ENCODE results near the gene GIMAP7.
"Not testable (repeated sequence)": the region's sequence is repeated elsewhere in the genome, so short reads cannot be mapped to it uniquely, and the experiment has no call there.

GIMAP7 gene

DNA sequence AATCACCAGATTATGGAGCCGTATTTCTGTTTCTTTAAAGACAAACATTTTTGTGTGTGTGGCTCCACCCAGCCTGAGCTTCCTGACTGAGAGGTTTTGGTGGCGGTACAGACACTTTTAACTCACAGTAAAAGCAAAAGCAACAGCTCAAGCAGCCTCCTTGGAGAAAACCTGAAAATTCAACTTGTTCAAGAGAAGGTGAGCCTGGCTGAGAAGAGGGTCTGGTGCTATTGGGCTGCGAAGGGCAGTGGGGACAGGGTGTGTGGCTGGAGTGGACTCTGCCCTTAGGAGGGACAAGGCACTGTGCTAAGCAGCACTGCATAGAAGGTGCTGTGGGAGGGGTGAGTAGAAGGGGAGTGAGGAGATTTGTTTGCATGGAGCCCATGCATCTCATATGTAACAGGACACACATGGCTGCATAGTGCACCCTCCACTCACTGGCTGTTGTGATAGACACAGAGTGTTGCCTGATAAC, at the start of gene GIMAP7:
Gene GIMAP7, plus strand, starts transcription at position 125 of the 475 bp plus-strand sequence. CDS start 5,103 bp downstream, outside the sequence.
- no peak for DNase-seq (ENCODE audit: low read depth)

- DNase-seq (ENCODE audit: low read depth): no peak
Measured at GRCh38 chr7:150464962-150465361, 49.7 kb upstream of the GIMAP7 start.

- DNase-seq (ENCODE audit: low read depth): no peak
Measured at GRCh38 chr7:150465414-150465813, 49.3 kb upstream of the GIMAP7 start.

DNA sequence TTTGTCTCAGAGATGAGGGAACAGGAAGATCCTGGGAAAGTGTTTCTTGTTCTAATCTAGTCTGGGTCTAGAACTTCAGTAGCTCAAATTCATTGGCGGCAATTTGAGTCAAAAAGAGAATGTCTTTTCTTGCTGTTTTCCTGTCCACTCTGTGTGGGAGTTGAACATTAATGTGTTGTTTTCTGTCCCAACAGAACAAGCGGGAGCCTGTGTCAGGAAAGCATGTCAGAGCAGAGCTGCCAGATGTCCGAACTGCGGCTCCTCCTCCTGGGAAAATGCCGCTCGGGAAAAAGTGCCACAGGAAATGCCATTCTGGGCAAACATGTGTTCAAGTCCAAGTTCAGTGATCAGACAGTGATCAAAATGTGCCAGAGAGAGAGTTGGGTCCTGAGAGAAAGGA, 48.2 kb upstream of the GIMAP7 start:
- no peak for DNase-seq (ENCODE audit: low read depth)

GRCh38 chr7:150468241-150468640, 46.4 kb upstream of the GIMAP7 start:
- DNase-seq (ENCODE audit: low read depth): no peak

DNA sequence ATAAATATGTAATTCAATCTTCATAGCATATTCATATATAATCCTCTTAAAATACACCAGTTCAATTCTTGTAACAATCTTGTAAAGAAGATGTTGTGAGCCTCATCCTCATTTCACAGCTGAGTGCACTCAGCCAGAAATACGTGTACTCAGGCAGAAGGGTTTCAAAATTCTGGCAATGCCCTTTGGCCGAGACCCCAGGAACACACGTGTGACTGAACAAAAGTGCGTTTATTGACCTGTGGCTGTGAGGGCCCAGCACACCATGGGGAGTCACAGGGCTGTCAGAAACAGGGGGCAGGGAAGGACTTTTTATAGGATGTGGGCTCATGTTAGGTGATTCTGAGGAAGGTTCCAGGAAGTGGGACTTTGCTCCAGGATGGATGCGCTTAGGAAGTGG, 42.8 kb upstream of the GIMAP7 start:
- no peak for DNase-seq (ENCODE audit: low read depth)

DNA sequence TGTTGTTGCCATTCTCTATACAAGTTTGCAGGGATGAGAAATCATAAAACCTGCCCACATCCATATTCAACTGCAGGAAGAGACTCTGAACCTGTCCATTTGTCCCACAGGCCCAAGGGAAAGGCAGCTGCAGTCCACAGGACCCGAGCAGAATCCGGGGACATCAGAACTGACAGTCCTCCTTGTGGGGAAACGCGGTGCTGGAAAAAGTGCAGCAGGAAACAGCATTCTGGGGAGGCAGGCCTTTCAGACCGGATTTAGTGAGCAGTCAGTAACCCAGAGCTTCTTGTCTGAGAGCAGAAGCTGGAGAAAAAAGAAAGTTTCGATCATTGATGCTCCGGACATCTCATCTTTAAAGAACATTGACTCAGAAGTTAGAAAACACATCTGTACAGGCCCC, 40.8 kb upstream of the GIMAP7 start:
- no peak for DNase-seq (ENCODE audit: low read depth)

DNA sequence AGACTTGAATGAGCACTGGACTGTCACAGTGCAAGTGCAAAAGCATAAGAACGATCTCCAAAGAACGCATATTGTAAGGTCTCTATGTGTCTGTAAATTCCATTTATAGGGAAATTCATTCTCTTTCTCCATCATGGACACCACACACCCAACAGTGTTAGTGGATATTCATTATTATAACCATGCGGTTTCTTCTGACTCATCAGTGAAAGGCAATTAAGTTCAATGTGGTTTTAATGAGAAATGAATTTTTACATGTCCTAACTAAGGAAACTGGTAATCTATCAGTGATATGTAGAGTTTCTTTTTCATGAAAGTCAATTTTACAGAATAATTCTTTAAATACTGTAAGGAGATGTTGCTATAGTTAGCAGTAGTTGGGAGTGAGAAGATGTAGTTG, 38.4 kb upstream of the GIMAP7 start:
- DNase-seq (ENCODE audit: low read depth): no peak

DNA sequence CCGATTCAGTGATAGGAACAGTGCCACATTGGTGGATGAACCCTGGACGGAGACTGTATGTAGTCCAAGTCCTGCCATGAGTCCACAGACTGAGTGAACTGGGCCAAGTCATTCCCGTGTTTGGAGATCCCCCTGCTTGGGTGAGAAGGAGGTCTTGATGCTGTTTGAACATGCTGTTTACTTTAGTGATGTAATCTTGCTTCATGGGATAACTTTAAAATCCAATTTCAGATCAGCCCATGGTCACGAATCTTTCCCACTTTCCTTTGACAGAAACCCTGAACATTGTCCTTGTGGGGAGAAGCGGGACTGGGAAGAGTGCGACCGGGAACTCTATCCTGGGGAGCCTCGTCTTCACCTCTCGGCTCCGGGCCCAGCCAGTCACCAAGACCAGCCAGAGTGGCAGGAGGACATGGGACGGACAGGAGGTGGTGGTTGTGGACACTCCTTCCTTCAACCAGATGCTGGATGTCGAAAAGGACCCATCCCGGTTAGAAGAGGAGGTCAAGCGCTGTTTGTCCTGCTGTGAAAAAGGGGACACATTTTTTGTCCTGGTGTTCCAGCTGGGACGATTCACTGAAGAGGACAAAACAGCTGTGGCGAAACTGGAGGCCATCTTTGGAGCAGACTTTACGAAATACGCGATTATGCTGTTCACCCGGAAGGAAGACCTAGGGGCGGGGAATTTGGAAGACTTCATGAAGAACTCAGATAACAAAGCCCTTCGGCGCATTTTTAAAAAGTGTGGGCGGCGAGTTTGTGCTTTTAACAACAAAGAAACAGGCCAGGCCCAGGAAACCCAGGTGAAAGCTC, 37.6 kb upstream of the GIMAP7 start:
- no peak for DNase-seq (ENCODE audit: low read depth)

- no peak for DNase-seq (ENCODE audit: low read depth)
Measured at GRCh38 chr7:150479023-150479716, 35.5 kb upstream of the GIMAP7 start.

DNA sequence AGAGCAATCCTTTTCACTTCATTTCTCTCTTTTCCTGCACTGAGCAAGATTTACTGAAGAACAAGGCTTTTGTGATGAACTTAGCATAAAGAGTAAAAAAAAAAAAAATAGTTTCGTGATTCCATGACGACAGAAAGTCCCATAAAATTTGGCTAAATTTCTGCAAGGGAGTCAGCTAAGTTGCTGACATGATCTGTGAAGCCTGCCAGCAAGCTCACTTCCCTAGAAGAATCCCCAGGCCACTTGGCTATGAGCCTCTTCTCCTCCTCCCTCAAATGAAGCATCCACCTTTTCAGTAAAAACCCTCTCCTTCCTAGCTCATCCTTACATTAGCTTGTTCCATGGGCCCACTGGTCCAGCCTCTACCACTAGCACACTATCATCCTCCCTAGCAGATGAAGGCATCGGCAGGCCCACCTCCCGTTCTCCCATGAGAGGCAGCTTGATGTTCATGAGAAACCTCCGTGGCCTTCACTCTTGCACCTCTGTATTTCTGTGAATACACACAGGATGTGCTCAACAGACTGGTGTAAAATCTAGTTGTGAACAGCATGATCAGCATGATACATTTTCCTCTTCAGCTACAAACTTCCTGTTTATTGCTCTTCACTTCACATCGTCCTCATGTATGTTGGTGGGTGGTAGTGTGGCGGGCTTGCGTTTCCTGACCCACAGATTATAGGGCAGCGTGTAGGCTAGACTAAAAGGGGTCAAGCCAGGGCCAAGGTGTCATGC, 33.3 kb upstream of the GIMAP7 start:
- DNase-seq (ENCODE audit: low read depth): no peak

GRCh38 chr7:150481922-150482321, 32.8 kb upstream of the GIMAP7 start:
- DNase-seq (ENCODE audit: low read depth): no peak

DNA sequence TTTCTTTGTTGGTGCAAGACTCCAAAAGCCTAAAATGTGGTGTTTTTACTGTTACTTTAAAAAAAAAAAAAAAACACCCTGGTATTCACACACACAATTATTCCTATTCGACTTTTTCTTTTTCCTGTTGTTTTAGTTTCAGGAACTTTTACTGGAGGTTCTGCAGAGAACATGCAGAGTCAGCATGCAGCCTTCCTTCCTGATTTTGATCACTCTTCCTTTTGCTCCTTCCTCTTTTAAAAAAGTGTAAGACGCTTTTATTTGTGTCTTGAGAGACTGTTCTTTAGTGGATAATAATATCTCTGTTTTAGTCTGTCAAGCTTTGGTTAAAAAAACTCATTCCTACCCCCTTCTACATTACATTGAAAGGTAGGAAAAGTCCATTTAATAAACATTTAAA, 31.2 kb upstream of the GIMAP7 start:
- DNase-seq (ENCODE audit: low read depth): not testable (repeated sequence)

- not testable (repeated sequence) for DNase-seq (ENCODE audit: low read depth)
Measured at GRCh38 chr7:150484071-150484470, 30.6 kb upstream of the GIMAP7 start.

DNA sequence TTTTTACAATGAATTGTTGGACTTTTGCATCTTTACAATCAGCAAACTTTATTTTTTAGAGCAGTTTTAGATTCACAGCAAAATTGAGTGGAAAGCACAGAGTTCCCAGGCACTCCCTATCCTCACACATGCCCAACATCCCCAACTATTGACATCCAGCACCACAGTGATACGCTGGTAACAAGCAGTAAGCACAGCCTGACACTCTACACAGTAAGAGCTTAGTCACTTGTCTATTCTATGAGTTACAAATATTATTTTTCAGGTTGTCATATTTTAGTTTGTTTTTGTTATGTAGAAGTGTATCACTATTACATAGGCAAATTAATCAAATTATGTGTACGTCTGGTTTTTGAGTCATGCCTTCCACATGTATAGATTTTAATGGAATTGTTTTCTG, 27.0 kb upstream of the GIMAP7 start:
- DNase-seq (ENCODE audit: low read depth): no peak

DNA sequence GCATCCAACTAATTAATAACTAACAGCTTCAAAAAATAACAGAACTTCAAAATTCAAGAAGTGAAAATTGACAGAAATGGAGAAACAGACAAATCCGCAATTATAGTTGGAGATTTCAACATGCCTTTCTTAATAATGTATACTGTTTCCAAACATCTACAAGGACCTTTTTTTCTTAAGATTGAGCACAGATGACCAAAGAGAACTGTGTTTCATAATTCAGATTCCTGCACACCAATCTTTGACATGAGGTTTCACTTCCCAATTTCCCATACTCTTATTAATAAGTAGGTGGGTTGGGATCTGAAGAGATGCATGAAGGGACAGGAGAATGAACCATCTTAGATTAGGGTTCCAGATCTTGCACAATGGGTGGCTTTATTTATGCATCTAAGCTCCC, 24.9 kb upstream of the GIMAP7 start:
- no peak for DNase-seq (ENCODE audit: low read depth)

GRCh38 chr7:150493442-150493841, 21.2 kb upstream of the GIMAP7 start:
- not testable (repeated sequence) for DNase-seq (ENCODE audit: low read depth)

GRCh38 chr7:150502519-150502918, 12.2 kb upstream of the GIMAP7 start:
- no peak for DNase-seq (ENCODE audit: low read depth)

DNA sequence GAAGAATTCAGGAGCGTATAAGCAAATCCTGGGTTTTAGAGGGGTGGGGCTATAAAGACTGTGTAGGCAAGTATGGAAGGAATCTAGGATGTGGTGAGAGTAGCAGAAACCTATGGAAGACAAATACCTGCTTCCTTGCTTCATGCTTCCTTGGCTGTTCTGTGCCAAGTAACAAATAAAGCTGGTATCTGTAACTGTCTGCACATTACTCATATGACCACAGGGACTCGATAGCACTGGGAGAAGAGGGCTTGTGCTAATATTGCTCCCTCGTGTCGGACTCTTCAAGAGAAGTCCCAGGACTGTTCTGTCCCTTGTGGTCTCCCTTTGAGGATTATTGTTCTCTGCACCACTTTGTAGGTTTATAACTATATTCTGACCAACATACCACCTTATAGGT, 11.5 kb upstream of the GIMAP7 start:
- DNase-seq (ENCODE audit: low read depth): no peak

GRCh38 chr7:150503581-150503980, 11.1 kb upstream of the GIMAP7 start:
- DNase-seq (ENCODE audit: low read depth): no peak

DNA sequence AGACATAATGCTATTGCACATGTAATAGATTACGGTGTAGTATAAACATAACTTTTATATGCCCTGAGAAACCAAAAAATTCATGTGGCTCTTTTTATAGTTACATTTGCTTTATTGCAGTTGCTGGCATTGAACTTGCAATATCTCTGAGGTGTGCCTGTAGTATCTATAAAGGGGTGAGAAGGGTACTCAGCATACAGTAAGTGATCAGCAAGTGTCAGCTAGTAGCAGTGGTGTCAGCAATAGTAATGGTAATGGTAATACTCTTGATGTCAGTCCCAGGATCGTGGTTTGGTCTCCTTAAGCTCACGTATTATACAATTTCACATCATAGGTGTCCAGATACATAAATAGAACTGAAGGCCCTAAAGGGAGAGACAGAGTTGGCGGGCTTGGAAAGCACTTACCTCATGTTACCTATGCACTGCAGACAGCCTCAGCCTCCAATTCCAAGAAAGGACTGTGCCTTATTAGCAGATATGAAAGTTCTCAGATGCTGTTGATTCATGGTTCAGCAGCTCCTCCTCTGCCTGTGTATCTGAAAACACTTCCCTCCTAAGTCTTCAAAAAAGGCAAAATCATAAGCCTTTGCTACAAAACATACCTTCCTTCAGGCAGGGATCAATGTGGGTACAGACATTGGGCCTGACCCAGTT, 6.6 kb upstream of the GIMAP7 start:
- DNase-seq (ENCODE audit: low read depth): no peak

DNA sequence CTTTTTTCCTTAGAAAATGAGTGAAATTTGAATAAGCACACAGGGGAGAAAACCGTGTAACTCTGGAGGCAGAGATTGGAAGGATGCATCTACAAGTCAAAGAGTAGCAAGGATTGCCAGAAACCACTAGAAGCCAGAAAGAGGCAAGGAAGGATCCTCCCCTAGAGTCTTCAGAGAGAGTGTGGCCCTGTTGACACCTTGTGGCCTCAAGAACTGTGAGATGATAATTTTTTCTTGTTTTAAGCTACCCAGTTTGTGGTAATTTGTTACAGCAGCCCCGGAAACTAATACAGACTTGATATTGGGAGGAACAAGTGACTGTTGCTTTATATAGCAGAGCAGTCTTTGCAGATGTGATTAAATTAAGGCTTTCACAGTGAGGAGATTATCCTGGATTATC, 3.6 kb upstream of the GIMAP7 start:
- no peak for DNase-seq (ENCODE audit: low read depth)
